SU-DHL-6 (cell line): Measurements from ENCODE around the gene VGF.

ENCODE experiments used
- H2AFZ ChIP-seq: fragments of 200-600 bp; sonication (generic); 2 replicates; pipeline ENCODE4 v1.6.1; 2014; ENCODE audit warnings: low read depth, mild to moderate bottlenecking, moderate library complexity, mixed read lengths, antibody characterized with exemption, low read length; ENCODE audit not compliant: severe bottlenecking
- H3F3A ChIP-seq: fragments of 200-600 bp; shearing (Covaris generic); 2 replicates; pipeline ENCODE4 v1.6.0; 2016; ENCODE audit warnings: antibody characterized with exemption, mild to moderate bottlenecking; ENCODE audit not compliant: insufficient read depth
- H3K27ac ChIP-seq: fragments of 200-600 bp; sonication (generic); 2 replicates; pipeline ENCODE4 v1.5.1; 2016; ENCODE audit warnings: low read depth, mild to moderate bottlenecking, low read length, moderate library complexity, mixed read lengths
- H3K27me3 ChIP-seq: fragments of 200-600 bp; sonication (generic), shearing (Covaris generic); 2 replicates; pipeline ENCODE4 v1.6.0; 2014; ENCODE audit warnings: mild to moderate bottlenecking, low read length
- H3K36me3 ChIP-seq: fragments of 200-600 bp; sonication (generic); 2 replicates; pipeline ENCODE4 v1.6.1; 2014; ENCODE audit warnings: mild to moderate bottlenecking, low read length, mixed read lengths
- H3K4me2 ChIP-seq: fragments of 300-600, 200-600 bp; shearing (Covaris generic), sonication (generic); 2 replicates; pipeline ENCODE4 v1.6.0; 2014; ENCODE audit warnings: low read length, low read depth, mild to moderate bottlenecking; ENCODE audit not compliant: poor library complexity, severe bottlenecking
- H3K4me3 ChIP-seq: fragments of 200-600 bp; sonication (generic); 2 replicates; pipeline ENCODE4 v1.5.1; 2014; ENCODE audit warnings: antibody characterized with exemption, low read length, mild to moderate bottlenecking, mixed read lengths; ENCODE audit not compliant: insufficient read depth, poor library complexity, severe bottlenecking
- H3K79me2 ChIP-seq: fragments of 200-600 bp; sonication (generic); 2 replicates; pipeline ENCODE4 v1.6.1; 2014; ENCODE audit warnings: mild to moderate bottlenecking, low read length, moderate library complexity; ENCODE audit not compliant: insufficient read depth
- H3K9ac ChIP-seq: fragments of 200-600 bp; sonication (generic); 2 replicates; pipeline ENCODE4 v1.7.0; 2014; ENCODE audit warnings: mild to moderate bottlenecking, low read length
- H3K9me2 ChIP-seq: fragments of 200-600 bp; sonication (generic); replicated peaks from 2 replicates; pipeline ENCODE4 v1.6.1; 2014; ENCODE audit warnings: low read length; ENCODE audit not compliant: insufficient read depth
- H3K9me3 ChIP-seq: fragments of 200-600 bp; sonication (generic); 2 replicates; pipeline ENCODE4 v1.6.1; 2014; ENCODE audit warnings: low read length, mixed read lengths; ENCODE audit not compliant: insufficient read depth
- H4K20me1 ChIP-seq: fragments of 200-600 bp; sonication (generic); 2 replicates; pipeline ENCODE4 v1.6.1; 2014; ENCODE audit warnings: low read depth, mild to moderate bottlenecking, antibody characterized with exemption, low read length, moderate library complexity, mixed read lengths
- EZH2phosphoT487 ChIP-seq: fragments of 200-600 bp; sonication (generic), shearing (Covaris generic); conservative IDR thresholded peaks from 2 replicates; pipeline ENCODE4 v1.6.1; 2018; ENCODE audit warnings: mild to moderate bottlenecking, antibody characterized with exemption, low read length, moderate library complexity, mixed read lengths
- TF ChIP-seq, protein P1 (sequence below): fragments of 200-600 bp; sonication (generic); IDR thresholded peaks from one replicate; pipeline ENCODE4 v1.5.1; 2017; ENCODE audit warnings: antibody characterized with exemption, mild to moderate bottlenecking, low read length, moderate library complexity; ENCODE audit not compliant: insufficient read depth, poor library complexity, severe bottlenecking

Gene VGF

GRCh38 chr7:101120315-101120714 is 45.1 kb downstream of the VGF start:
- Histone ChIP-seq H3K27me3 (no peaks in the 10 kb centered on the region), H3K9me3 (no peaks in the 10 kb centered on the region), H2AFZ (no peak overlapping the region), H3K9me2 (no peaks in the 10 kb centered on the region), H3K4me2 (no peak overlapping the region), H4K20me1 (no peaks in the 10 kb centered on the region), H3K9ac (no peak overlapping the region), H3F3A (no peaks in the 10 kb centered on the region), H3K4me3 (no peak overlapping the region), H3K79me2 (no peaks in the 10 kb centered on the region), H3K36me3 (no peaks in the 10 kb centered on the region), H3K27ac (no peak overlapping the region)
- TF ChIP-seq EZH2phosphoT487 = no peak
- TF ChIP-seq, protein P1, sequence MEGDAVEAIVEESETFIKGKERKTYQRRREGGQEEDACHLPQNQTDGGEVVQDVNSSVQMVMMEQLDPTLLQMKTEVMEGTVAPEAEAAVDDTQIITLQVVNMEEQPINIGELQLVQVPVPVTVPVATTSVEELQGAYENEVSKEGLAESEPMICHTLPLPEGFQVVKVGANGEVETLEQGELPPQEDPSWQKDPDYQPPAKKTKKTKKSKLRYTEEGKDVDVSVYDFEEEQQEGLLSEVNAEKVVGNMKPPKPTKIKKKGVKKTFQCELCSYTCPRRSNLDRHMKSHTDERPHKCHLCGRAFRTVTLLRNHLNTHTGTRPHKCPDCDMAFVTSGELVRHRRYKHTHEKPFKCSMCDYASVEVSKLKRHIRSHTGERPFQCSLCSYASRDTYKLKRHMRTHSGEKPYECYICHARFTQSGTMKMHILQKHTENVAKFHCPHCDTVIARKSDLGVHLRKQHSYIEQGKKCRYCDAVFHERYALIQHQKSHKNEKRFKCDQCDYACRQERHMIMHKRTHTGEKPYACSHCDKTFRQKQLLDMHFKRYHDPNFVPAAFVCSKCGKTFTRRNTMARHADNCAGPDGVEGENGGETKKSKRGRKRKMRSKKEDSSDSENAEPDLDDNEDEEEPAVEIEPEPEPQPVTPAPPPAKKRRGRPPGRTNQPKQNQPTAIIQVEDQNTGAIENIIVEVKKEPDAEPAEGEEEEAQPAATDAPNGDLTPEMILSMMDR = no peak

DNA sequence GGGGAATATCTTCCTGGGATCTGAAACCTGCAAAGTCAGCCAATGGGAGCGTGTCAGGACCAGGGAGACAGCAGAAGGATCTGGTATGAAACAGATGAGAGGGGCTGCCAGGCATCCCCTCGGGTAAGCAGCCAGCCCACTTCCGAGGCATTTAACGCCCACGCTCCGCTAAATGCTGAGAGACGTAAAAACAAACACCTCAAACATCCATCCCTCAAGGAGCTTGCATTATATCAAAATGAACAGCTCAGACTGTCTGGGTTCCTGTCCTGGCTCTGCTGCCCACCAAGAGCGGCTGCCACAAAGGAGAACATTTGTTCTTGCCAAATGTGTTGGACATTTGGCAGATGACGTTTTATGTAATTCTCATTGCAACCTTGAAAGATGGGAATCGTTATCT is 45.5 kb downstream of the VGF start:
- no peaks in the 10 kb centered on the region for H3K27me3 ChIP-seq
- no peak overlapping the region for H3K4me3 ChIP-seq
- no peaks in the 10 kb centered on the region for H3K36me3 ChIP-seq
- TF ChIP-seq EZH2phosphoT487 = no peak
- TF ChIP-seq, protein P1 = no peak
- H3F3A ChIP-seq = no peaks in the 10 kb centered on the region
- H4K20me1 ChIP-seq = no peaks in the 10 kb centered on the region
- no peak overlapping the region for H3K9ac ChIP-seq
- H3K9me2 ChIP-seq = no peaks in the 10 kb centered on the region
- H2AFZ ChIP-seq = no peak overlapping the region
- H3K4me2 ChIP-seq = no peak overlapping the region
- no peaks in the 10 kb centered on the region for H3K79me2 ChIP-seq
- no peak overlapping the region for H3K27ac ChIP-seq
- H3K9me3 ChIP-seq = no peaks in the 10 kb centered on the region

DNA sequence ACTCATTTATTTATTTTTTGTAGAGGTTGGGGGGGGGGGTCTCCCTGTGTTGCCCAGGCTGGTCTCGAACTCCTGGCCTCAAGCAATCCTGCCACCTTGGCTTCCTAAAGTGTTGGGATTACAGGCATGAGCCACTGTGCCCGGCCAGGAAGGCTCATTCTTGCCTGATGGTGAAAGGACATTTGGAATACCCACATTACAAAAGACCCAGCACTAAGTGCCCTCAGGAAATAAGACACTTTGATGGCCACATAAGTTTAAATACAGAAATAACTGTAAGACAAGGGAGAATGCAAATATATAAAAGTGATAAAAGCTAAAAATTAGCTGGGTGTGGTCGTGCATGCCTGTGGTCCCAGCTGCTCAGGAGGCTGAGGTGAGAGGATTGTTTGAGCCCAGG is 46.5 kb downstream of the VGF start:
- no peaks in the 10 kb centered on the region for H3K9me3 ChIP-seq
- H3F3A ChIP-seq = no peaks in the 10 kb centered on the region
- H3K9me2 ChIP-seq = no peaks in the 10 kb centered on the region
- H3K27ac ChIP-seq = no peak overlapping the region
- no peak overlapping the region for H3K9ac ChIP-seq
- TF ChIP-seq EZH2phosphoT487 = no peak
- TF ChIP-seq, protein P1 = no peak
- H3K4me3 ChIP-seq = no peak overlapping the region
- no peaks in the 10 kb centered on the region for H3K27me3 ChIP-seq
- no peak overlapping the region for H3K4me2 ChIP-seq
- no peak overlapping the region for H2AFZ ChIP-seq
- no peaks in the 10 kb centered on the region for H4K20me1 ChIP-seq
- H3K79me2 ChIP-seq = no peaks in the 10 kb centered on the region
- H3K36me3 ChIP-seq = no peaks in the 10 kb centered on the region
